Neural cell (in vitro differentiated cells): ENCODE measurements around the gene CHD2. TPM values are rescaled to one million over a fixed set of nuclear protein-coding genes. Genes with fewer than 3 reads are reported as not detected.

Source experiments
- H2AFZ ChIP-seq: fragments of 200-600, 300-800 bp; sonication (generic), shearing (Covaris generic); 2 replicates; pipeline ENCODE4 v1.6.0; 2014; ENCODE audit warnings: low read depth, mild to moderate bottlenecking, antibody characterized with exemption, low read length, moderate library complexity
- H3F3A ChIP-seq: fragments of 200-600 bp; shearing (Covaris generic); 2 replicates; pipeline ENCODE4 v1.6.1; 2016; ENCODE audit warnings: mild to moderate bottlenecking, moderate library complexity, mixed read lengths, antibody characterized with exemption, low read length; ENCODE audit not compliant: insufficient read depth, poor library complexity, severe bottlenecking
- H3K27ac ChIP-seq: fragments of 200-600, 300-800 bp; sonication (generic), shearing (Covaris generic); 2 replicates; pipeline ENCODE4 v1.5.1; 2014; ENCODE audit warnings: mild to moderate bottlenecking, low read length, moderate library complexity
- H3K27me3 ChIP-seq: fragments of 300-800, 200-600 bp; sonication (generic), shearing (Covaris generic); 2 replicates; pipeline ENCODE4 v1.6.0; 2014; ENCODE audit warnings: mild to moderate bottlenecking, low read depth, low read length, moderate library complexity; ENCODE audit not compliant: insufficient read depth
- H3K36me3 ChIP-seq: fragments of 300-800, 200-600 bp; sonication (generic), shearing (Covaris generic); 2 replicates; pipeline ENCODE4 v1.5.1; 2014; ENCODE audit warnings: mild to moderate bottlenecking, antibody characterized with exemption, low read length, moderate library complexity; ENCODE audit not compliant: insufficient read depth
- H3K4me2 ChIP-seq: fragments of 300-800, 200-600 bp; sonication (generic), shearing (Covaris generic); 2 replicates; pipeline ENCODE4 v1.6.0; 2014; ENCODE audit warnings: mild to moderate bottlenecking, low read length
- H3K4me3 ChIP-seq: fragments of 300-800, 200-600 bp; sonication (generic), shearing (Covaris generic); 2 replicates; pipeline ENCODE4 v1.5.1; 2014; ENCODE audit warnings: mild to moderate bottlenecking, low read length, moderate library complexity
- H3K79me2 ChIP-seq: fragments of 200-600 bp; shearing (Covaris generic); replicated peaks from 2 replicates; pipeline ENCODE4 v1.6.0; 2014; ENCODE audit warnings: mild to moderate bottlenecking, low read length, moderate library complexity; ENCODE audit not compliant: insufficient read depth
- H3K9ac ChIP-seq: fragments of 300-800, 200-600 bp; sonication (generic), shearing (Covaris generic); 2 replicates; pipeline ENCODE4 v1.6.1; 2016; ENCODE audit warnings: mild to moderate bottlenecking, low read length, mixed read lengths
- H3K9me2 ChIP-seq: fragments of 200-600 bp; shearing (Covaris generic); 2 replicates; pipeline ENCODE4 v1.6.1; 2016; ENCODE audit warnings: mild to moderate bottlenecking, low read length, mixed read lengths; ENCODE audit not compliant: insufficient read depth
- H3K9me3 ChIP-seq: fragments of 200-600, 300-800 bp; sonication (generic), shearing (Covaris generic); 2 replicates; pipeline ENCODE4 v1.6.1; 2016; ENCODE audit warnings: mild to moderate bottlenecking, mixed run types, low read length, moderate library complexity, mixed read lengths
- H4K20me1 ChIP-seq: fragments of 200-600 bp; shearing (Covaris generic); 2 replicates; pipeline ENCODE4 v1.6.1; 2016; ENCODE audit warnings: mild to moderate bottlenecking, mixed run types; ENCODE audit not compliant: insufficient read depth
- CTCF ChIP-seq: fragments of 450-650 bp; IDR thresholded peaks from 2 replicates; pipeline ENCODE4 v1.5.1; 2014; ENCODE audit warnings: antibody characterized with exemption, mild to moderate bottlenecking, moderate library complexity; ENCODE audit not compliant: poor library complexity, severe bottlenecking
- EP300 ChIP-seq: fragments of 450-650 bp; conservative IDR thresholded peaks from 2 replicates; pipeline ENCODE4 v1.6.1; 2014; ENCODE audit warnings: antibody characterized with exemption, mild to moderate bottlenecking, moderate library complexity; ENCODE audit not compliant: poor library complexity, severe bottlenecking
- EZH2 ChIP-seq: fragments of 200-600, 300-800 bp; shearing (Covaris generic), sonication (generic); IDR thresholded peaks from 2 replicates; pipeline ENCODE4 v1.6.1; 2014; ENCODE audit warnings: antibody characterized with exemption, low read length, borderline replicate concordance, mild to moderate bottlenecking; ENCODE audit not compliant: insufficient read depth, poor library complexity, severe bottlenecking
- MXI1 ChIP-seq: fragments of 450-650 bp; conservative IDR thresholded peaks from 2 replicates; pipeline ENCODE4 v1.6.1; 2014; ENCODE audit warnings: antibody characterized with exemption, mild to moderate bottlenecking; ENCODE audit not compliant: poor library complexity, severe bottlenecking
- POLR2AphosphoS5 ChIP-seq: IDR thresholded peaks from 2 replicates; pipeline ENCODE4 v1.6.1; 2012
- RAD21 ChIP-seq: fragments of 450-650 bp; conservative IDR thresholded peaks from 2 replicates; pipeline ENCODE4 v1.6.1; 2014; ENCODE audit warnings: antibody characterized with exemption, mild to moderate bottlenecking, moderate library complexity
- REST ChIP-seq: IDR thresholded peaks from 2 replicates; pipeline ENCODE4 v1.6.1; 2012; ENCODE audit warnings: borderline replicate concordance
- SMC3 ChIP-seq: fragments of 450-650 bp; conservative IDR thresholded peaks from 2 replicates; pipeline ENCODE4 v1.6.1; 2014; ENCODE audit warnings: antibody characterized with exemption, mild to moderate bottlenecking, moderate library complexity; ENCODE audit not compliant: poor library complexity
- TAF1 ChIP-seq: IDR thresholded peaks from 2 replicates; pipeline ENCODE4 v1.6.1; 2012; ENCODE audit warnings: low read depth
- polyA plus RNA-seq: library from polyadenylated mRNA; depleted of rRNA; stranded (reverse); fragments of >200 nt; gene quantifications from 2 replicates; pipeline ENCODE4 v1.2.3, GENCODE V29; 2014

Gene CHD2
- polyA plus RNA-seq, 1 donor from 2014 or later: 113 TPM

- Histone ChIP-seq H3K9me3 (no peaks in the 10 kb centered on the region), H4K20me1 (no peaks in the 10 kb centered on the region), H2AFZ (no peak overlapping the region), H3K79me2 (no peaks in the 10 kb centered on the region), H3K9ac (no peak overlapping the region), H3K27me3 (no peaks in the 10 kb centered on the region), H3K4me3 (no peak overlapping the region), H3K4me2 (no peak overlapping the region), H3K9me2 (no peaks in the 10 kb centered on the region), H3K36me3 (peaks cover 5% of the 10 kb centered on the region), H3K27ac (no peak overlapping the region), H3F3A (no peaks in the 10 kb centered on the region)
- TF ChIP-seq REST: no peak
- TF ChIP-seq EP300: no peak
- TF ChIP-seq RAD21: no peak
- no peak for TF ChIP-seq EZH2
- TF ChIP-seq POLR2AphosphoS5: no peak
- TF ChIP-seq TAF1: no peak
- TF ChIP-seq MXI1: no peak
- TF ChIP-seq SMC3: no peak
- TF ChIP-seq CTCF: no peak
Measured at GRCh38 chr15:93029836-93030429, 129.8 kb downstream of the CHD2 start.

- Histone ChIP-seq H3K4me2 (no peak overlapping the region), H2AFZ (no peak overlapping the region), H3K27ac (no peak overlapping the region), H3K27me3 (no peaks in the 10 kb centered on the region), H3K79me2 (no peaks in the 10 kb centered on the region), H3K9me2 (no peaks in the 10 kb centered on the region), H3K36me3 (peaks cover 5% of the 10 kb centered on the region), H3F3A (no peaks in the 10 kb centered on the region), H3K4me3 (no peak overlapping the region), H3K9ac (no peak overlapping the region), H4K20me1 (no peaks in the 10 kb centered on the region), H3K9me3 (no peaks in the 10 kb centered on the region)
- no peak for TF ChIP-seq REST
- peak; percentile 97 for TF ChIP-seq CTCF
- peak; percentile 98 for TF ChIP-seq RAD21
- peak; percentile 34 for TF ChIP-seq MXI1
- TF ChIP-seq EP300: no peak
- peak; percentile 100 for TF ChIP-seq SMC3
Measured at GRCh38 chr15:93030430-93031102, 130.4 kb downstream of the CHD2 start.
